Measurements from ENCODE around the gene ALPK1. TPM values are rescaled to one million over a fixed set of nuclear protein-coding genes. Genes with fewer than 3 reads are reported as not detected.
A peak's percentile ranks its signal among the peaks of the same experiment; 100 is the strongest.

The ALPK1 gene
- total RNA-seq, 2 experiments from 2014 or later, result 33.7 to 51.1 TPM

GRCh38 chr4:112284166-112284565 lies 13.0 kb upstream of the ALPK1 start:
- peaks cover 27% of the 10 kb centered on the region for H3K9me3 ChIP-seq (ENCODE audit: low read length)
- peaks cover 57% of the 10 kb centered on the region for H3K36me3 ChIP-seq (ENCODE audit: insufficient read depth, low read length)
- DNase-seq (ENCODE audit: low spot score), result peak; percentile 41
- H3K4me1 ChIP-seq (ENCODE audit: insufficient read depth, low read length, poor library complexity, severe bottlenecking), result peaks cover 76% of the 10 kb centered on the region
- intact Hi-C loops (cut with micrococcal nuclease; ENCODE audit: unreplicated experiment), result loop anchor here (1.0 to 5.0 kb wide), 3 partner anchors 28 to 112 kb away; no protein-coding TSS in a partner anchor
- peaks cover 84% of the 10 kb centered on the region for H3K79me2 ChIP-seq (ENCODE audit: insufficient read depth, low read depth, low read length)
- H4K20me1 ChIP-seq (ENCODE audit: insufficient read depth, low read length), result peaks cover 11% of the 10 kb centered on the region
- H3K4me2 ChIP-seq (ENCODE audit: low read length), result peak overlapping the region; percentile 80
- H2AFZ ChIP-seq (ENCODE audit: low read length), result no peak overlapping the region
- peak overlapping the region; percentile 96 for H3K4me3 ChIP-seq (ENCODE audit: low read depth, low read length, poor library complexity, severe bottlenecking)
- H3K27ac ChIP-seq (ENCODE audit: low read depth, low read length, poor library complexity, severe bottlenecking), result peak overlapping the region; percentile 94
- POLR2A ChIA-PET, result interaction anchor here (0.9 to 2.9 kb wide), 4 partner anchors 12 to 27 kb away, joined by 3 to 7 read pairs (median 5); partner anchors contain the start of gene ALPK1
- BruUV-seq (replicated peaks), result no TSS peak
- no peaks in the 10 kb centered on the region for H3K9me2 ChIP-seq (ENCODE audit: insufficient read depth, low read length)
- no peak for TF ChIP-seq CTCF (conservative IDR thresholded peaks at IDR 0.05; ENCODE audit: low read length)
- no peak for TF ChIP-seq EZH2phosphoT487 (IDR thresholded peaks at IDR 0.05; ENCODE audit: borderline replicate concordance, low read depth, low read length)
- CTCF ChIA-PET (ENCODE audit: unreplicated experiment), result no interaction called here

- H4K20me1 ChIP-seq (ENCODE audit: insufficient read depth, low read length), result peaks cover 9% of the 10 kb centered on the region
- intact Hi-C loops (cut with micrococcal nuclease; ENCODE audit: unreplicated experiment), result loop anchor here (1.0 to 5.0 kb wide), 3 partner anchors 27 to 113 kb away; no protein-coding TSS in a partner anchor
- DNase-seq (ENCODE audit: low spot score), result peak; percentile 52
- POLR2A ChIA-PET, result interaction anchor here (0.7 to 2.9 kb wide), 4 partner anchors 13 to 1283 kb away, joined by 3 to 7 read pairs (median 5); no protein-coding TSS in a partner anchor
- CTCF ChIA-PET (ENCODE audit: unreplicated experiment), result no interaction called here
- H3K4me2 ChIP-seq (ENCODE audit: low read length), result peak overlapping the region; percentile 80
- peak overlapping the region; percentile 96 for H3K4me3 ChIP-seq (ENCODE audit: low read depth, low read length, poor library complexity, severe bottlenecking)
- H3K79me2 ChIP-seq (ENCODE audit: insufficient read depth, low read depth, low read length), result peaks cover 77% of the 10 kb centered on the region
- H3K36me3 ChIP-seq (ENCODE audit: insufficient read depth, low read length), result peaks cover 56% of the 10 kb centered on the region
- no peaks in the 10 kb centered on the region for H3K9me2 ChIP-seq (ENCODE audit: insufficient read depth, low read length)
- BruUV-seq (replicated peaks), result TSS peak; percentile 67
- H2AFZ ChIP-seq (ENCODE audit: low read length), result peak overlapping the region; percentile 73
- H3K9me3 ChIP-seq (ENCODE audit: low read length), result peaks cover 27% of the 10 kb centered on the region
- peak overlapping the region; percentile 94 for H3K27ac ChIP-seq (ENCODE audit: low read depth, low read length, poor library complexity, severe bottlenecking)
- H3K4me1 ChIP-seq (ENCODE audit: insufficient read depth, low read length, poor library complexity, severe bottlenecking), result peaks cover 77% of the 10 kb centered on the region
- TF ChIP-seq CTCF (conservative IDR thresholded peaks at IDR 0.05; ENCODE audit: low read length) (no peak; the same call in 1 of the 2 replicates), EZH2phosphoT487 (IDR thresholded peaks at IDR 0.05; ENCODE audit: borderline replicate concordance, low read depth, low read length) (no peak)
Measured at GRCh38 chr4:112284662-112285411, 12.3 kb upstream of the ALPK1 start.
